PFSK-1 (cell line): ENCODE data around the gene ATP8A1.

Source experiments
- FOXP2 ChIP-seq: optimal IDR thresholded peaks from 2 replicates; pipeline ENCODE3; 2011; ENCODE audit warnings: borderline replicate concordance, control low read depth, inconsistent platforms; ENCODE audit not compliant: insufficient read depth; ENCODE audit errors: extremely low read length, extremely low read depth
- REST ChIP-seq, 2 experiments: IDR thresholded peaks; 2 replicates each; pipeline versions ENCODE4 v1.6.1 to v1.8.0; 2011 to 2012; ENCODE audit warnings: low read depth in 2 of 2, low read length in 2 of 2, control low read depth in 1 of 2, inconsistent platforms in 1 of 2, mild to moderate bottlenecking in 1 of 2, moderate library complexity in 1 of 2; ENCODE audit not compliant: insufficient read depth in 1 of 2
- SIN3A ChIP-seq: IDR thresholded peaks from 2 replicates; pipeline ENCODE4 v1.6.1; 2012; ENCODE audit warnings: mild to moderate bottlenecking, low read length, moderate library complexity, borderline replicate concordance; ENCODE audit not compliant: insufficient read depth

GRCh38 chr4:42361456-42361855, 295.4 kb downstream of the ATP8A1 start:
- TF ChIP-seq SIN3A (no peak), REST (IDR thresholded peaks at IDR 0.05; ENCODE audit: insufficient read depth in 1 of 2, low read depth in 2 of 2, low read length in 2 of 2) (no peak), FOXP2 (no peak)
